RPMI7951 (cell line): Measurements from ENCODE around the gene UMOD. TPM values are rescaled to one million over a fixed set of nuclear protein-coding genes. Genes with fewer than 3 reads are reported as not detected.
"Not testable (repeated sequence)": the region's sequence is repeated elsewhere in the genome, so short reads cannot be mapped to it uniquely, and the experiment has no call there.

Source experiments
- DNase-seq: peaks from one replicate; pipeline ENCODE4 v3.0.0-alpha.2; 2012; ENCODE audit warnings: low read depth
- total RNA-seq: library from RNA; depleted of rRNA; stranded (reverse); fragments of >200 nt; shearing (Covaris generic); gene quantifications from 2 replicates; pipeline ENCODE4 v1.2.3, GENCODE V29; 2014

Gene UMOD
- total RNA-seq, 1 experiment from 2014 or later = not detected

DNA sequence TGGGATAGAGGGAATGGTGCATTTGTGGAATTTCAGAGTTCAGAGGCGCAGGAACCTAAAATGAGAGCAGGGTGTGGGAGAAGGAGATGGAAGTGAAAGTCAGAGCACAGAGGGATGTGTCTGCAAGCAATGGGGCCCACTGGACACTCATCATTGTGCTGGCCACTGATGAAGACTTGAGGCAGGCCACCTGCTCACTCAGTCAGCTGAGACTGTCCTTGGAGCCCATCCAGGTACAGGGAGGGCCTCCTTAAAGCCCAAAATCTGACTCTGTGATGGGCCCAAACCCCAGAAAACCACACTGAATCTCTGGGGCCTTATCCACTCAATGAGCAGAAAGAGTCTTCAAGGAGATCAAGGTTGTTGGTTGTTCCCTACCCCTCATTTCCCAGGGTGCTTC, 30.8 kb downstream of the UMOD start:
- no peak for DNase-seq

DNA sequence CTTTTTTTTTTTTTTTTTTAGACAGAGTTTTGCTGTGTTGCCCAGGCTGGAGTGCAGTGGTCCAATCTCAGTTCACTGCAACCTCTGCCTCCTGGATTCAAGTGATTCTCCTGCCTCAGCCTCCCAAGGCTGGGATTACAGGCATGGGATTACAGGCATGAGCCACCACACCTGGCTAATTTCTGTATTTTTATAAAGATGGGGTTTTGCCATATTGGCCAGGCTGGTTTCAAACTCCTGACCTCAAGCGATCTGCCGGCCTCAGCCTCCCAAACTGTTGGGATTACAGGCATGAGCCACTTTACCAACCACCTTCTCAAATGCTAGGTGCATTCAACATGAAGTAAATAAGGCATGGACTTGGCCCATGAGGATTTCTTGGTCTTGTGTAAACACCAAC, 31.5 kb downstream of the UMOD start:
- not testable (repeated sequence) for DNase-seq

DNA sequence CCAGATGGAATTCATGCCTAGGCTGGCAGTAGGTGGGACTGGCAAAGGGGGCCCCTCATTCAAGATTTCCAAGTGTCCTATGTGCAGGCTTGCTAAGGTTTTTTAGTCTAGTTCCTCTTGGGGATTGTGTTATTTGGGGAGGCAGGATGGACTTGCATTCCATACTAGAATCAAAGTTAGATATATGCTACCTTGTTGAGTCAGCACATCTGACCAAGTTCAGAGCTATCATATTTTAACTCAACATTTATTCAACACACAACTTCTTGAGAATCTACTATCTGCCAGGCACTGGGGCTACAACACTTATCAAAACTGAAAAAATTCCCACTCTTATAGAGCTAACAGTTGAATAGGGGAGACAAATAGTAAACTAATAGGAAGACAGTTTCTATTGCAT, 31.9 kb downstream of the UMOD start:
- no peak for DNase-seq

- DNase-seq = no peak
Observed at GRCh38 chr16:20320178-20320577, 32.3 kb downstream of the UMOD start.

DNA sequence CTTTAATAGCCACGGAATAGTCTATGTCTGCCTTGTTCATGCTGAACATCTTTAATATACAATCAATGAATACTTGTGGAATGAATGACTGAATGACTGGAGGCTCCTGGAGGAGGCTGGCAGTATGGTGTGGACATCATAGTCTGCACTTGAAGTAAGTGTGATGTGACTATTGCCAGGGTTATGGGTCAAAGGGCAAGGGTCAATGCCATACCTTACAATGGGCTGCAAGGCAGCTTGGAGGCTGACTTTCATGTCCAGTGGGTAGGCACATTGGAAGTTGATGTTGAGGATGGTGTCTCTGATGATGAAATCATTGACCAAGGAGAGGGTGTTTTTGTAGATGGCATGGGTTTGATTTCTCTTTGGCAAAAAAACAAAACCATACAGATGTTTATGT, 33.1 kb downstream of the UMOD start:
- DNase-seq = no peak

- DNase-seq = no peak
Observed at GRCh38 chr16:20318437-20318836, 34.1 kb downstream of the UMOD start.

- no peak for DNase-seq
Observed at GRCh38 chr16:20318006-20318405, 34.5 kb downstream of the UMOD start.

DNA sequence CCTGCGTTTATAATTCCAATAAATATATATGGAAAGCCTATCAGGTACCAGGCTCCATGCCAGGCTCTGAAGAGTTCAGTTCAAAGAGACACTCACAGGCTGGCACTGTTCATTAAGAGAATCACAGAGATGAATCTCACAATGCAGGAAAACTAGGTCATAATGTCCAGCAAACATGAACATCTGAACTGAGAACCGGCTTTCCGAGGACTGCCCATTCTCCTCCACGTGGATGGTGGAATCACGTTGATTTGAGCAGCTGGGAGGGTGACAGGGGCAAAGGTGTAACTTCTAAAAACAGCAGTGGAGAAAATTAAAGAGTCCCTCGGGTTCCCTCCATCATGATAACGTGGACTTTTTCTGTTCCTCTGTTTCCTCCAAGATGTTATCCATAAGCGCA, 35.4 kb downstream of the UMOD start:
- DNase-seq = no peak

DNA sequence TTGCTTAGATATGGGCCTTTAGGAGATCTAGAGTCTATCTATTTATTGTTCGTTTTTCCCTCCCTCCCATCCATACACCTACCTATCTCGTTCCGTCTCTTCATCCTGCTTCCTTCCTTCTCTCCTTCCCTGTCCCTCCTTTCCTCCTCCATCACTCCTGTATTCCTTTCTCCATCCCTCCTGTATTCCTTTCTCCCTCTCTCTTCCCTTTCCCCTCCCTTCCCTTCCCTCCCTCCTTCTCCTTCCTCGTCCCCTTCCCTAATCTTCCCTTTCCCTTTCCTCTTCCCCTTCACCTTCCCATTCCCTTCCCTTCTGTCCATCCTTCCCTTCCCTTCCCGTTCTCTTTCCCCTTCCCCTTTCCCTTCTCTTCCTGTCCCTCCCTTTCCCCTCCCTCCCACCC, 35.8 kb downstream of the UMOD start:
- no peak for DNase-seq

- no peak for DNase-seq
Observed at GRCh38 chr16:20315764-20316163, 36.8 kb downstream of the UMOD start.

GRCh38 chr16:20314575-20314974, 37.9 kb downstream of the UMOD start:
- no peak for DNase-seq

- no peak for DNase-seq
Observed at GRCh38 chr16:20313741-20314140, 38.8 kb downstream of the UMOD start.

GRCh38 chr16:20312536-20313095, 39.9 kb downstream of the UMOD start:
- DNase-seq = not testable (repeated sequence)

GRCh38 chr16:20311548-20311947, 41.0 kb downstream of the UMOD start:
- no peak for DNase-seq

- no peak for DNase-seq
Observed at GRCh38 chr16:20310421-20311395, 41.8 kb downstream of the UMOD start.

DNA sequence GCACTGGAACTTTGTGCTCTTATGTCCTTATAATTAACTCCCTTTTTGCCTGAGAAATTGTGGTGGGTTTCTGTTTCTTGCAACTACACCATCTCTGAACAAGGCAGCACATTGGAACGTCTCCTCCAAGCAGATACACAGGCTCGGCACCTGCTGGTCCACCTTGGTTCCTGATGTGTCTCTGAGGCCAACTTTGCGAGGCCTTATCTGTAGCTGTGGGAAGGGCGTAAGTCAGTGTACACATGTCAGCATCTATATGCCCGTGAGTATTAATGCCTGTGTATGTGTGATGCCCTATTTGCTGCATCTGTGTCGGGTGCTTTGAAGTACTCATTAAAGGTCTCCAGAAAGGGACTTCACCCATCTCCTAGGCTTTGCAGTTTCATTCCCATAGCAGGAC, 42.7 kb downstream of the UMOD start:
- no peak for DNase-seq

GRCh38 chr16:20308801-20309590, 43.5 kb downstream of the UMOD start:
- DNase-seq = no peak

DNA sequence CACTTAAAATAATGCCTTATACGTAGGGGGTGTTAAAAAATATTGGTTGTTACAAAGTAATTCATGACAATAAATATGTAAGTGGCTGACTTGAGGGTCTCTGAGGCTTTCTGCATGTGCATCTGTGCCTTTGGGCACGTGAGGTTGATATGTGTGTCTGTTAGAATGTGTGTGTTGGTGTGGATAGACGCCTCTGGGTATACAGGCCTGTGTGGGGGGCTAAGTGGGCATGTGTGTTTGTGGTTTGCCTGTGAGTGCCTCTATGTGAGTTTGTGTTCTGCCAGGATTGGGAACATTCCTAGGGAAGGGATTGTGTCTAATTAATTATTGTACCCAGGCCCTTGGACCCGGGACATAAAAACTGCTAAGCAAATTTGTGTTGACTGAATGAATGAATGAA, 44.2 kb downstream of the UMOD start:
- DNase-seq = no peak

- no peak for DNase-seq
Observed at GRCh38 chr16:20307791-20308190, 44.7 kb downstream of the UMOD start.

- no peak for DNase-seq
Observed at GRCh38 chr16:20307240-20307671, 45.3 kb downstream of the UMOD start.

GRCh38 chr16:20306401-20306800, 46.1 kb downstream of the UMOD start:
- DNase-seq = no peak

DNA sequence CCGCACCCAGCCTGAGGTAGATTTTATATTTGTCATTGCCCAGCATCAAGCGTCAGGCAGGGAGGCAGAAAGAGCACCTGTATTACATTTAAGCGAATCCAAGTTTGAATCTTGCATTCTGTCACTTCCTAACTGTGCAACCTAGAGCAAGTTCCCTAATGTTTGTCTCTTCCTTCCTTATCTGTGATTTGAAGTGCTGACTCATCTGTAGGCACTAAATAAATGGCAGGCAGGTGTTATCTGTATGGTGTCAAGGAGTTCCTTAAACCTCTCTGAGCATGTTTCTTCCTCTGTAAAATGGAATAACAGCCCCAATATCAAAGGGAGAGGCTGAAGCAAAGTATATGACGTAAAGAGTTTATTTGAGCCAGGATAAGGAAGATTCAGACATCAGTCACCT, 49.5 kb downstream of the UMOD start:
- no peak for DNase-seq
